GM21619 (cell line): ENCODE results near the gene DACT3.

Source experiments
- ATAC-seq: cut with Tn5 transposase; IDR thresholded peaks from one replicate; pipeline ENCODE4 v1.9.1; 2021; ENCODE audit not compliant: unreplicated experiment

The DACT3 gene

GRCh38 chr19:46668662-46669061 is 7.7 kb upstream of the DACT3 start:
- no peak for ATAC-seq

DNA sequence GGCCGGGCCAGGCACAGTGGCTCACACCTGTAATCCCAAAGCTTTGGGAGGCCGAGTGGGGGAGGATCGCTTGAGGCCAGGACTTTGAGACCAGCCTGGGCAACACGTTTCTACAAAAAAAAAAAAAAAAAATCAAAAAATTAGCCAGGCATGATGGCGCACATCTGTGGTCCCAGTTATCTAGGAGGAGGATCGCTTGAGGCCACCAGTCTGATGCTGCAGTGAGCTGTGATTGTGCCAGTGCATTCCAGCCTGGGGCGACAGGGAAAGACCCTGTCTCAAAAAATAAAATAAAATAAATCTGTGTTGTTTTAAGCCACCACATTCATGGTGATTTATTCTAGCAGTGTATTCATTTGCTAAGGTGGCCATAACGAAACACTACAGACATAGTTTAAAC is 4.1 kb upstream of the DACT3 start:
- ATAC-seq: no peak

GRCh38 chr19:46661735-46662592 is 982 bp upstream of the DACT3 start:
- ATAC-seq: no peak

GRCh38 chr19:46660551-46661019 is 397 bp downstream of the DACT3 start:
- peak; percentile 5 for ATAC-seq

DNA sequence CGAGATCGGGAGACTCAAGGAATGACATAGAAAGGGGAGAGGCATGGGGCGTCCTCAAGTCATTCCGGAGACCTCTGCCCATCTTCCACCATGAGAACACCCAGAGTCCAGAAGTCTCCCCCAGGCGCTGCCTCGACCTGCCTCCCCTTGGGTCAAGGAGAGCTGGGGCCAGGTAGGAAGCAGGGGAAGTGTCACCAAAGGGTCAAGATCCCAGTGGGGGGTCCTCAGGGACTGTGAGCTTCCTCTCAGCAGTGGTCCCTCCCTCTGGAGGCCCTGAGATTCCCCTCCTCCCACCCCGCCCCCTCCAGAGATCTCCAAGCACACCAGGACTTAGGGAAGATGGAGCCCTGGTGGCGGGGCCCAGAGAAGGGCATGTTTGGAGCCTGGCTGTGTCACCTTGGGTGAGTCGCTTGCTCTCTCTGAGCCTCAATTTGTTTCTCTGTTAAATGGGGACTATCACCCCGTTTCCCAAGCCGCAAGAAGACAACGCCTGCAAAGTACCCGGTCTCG is 919 bp downstream of the DACT3 start:
- no peak for ATAC-seq

GRCh38 chr19:46659151-46660007 is 1.6 kb downstream of the DACT3 start:
- ATAC-seq: no peak

DNA sequence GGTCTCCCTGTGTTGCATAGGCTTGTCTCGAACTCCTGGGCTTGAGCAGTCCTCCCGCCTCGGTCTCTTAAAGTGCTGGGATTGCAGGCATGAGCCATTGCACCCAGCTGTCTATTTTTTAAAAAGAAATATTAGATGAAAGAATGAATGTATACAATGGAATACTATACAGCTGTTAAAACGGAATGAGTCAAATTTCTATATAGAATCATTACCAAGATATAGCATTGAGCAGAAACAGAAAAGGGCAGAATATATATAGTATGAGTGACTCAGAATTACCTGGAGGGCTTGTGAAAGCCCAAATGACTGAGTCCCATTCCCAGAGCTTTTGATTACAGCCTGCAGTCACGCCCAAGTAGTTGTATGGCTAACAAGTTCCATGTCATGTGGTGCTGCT is 4.4 kb downstream of the DACT3 start:
- no peak for ATAC-seq

DNA sequence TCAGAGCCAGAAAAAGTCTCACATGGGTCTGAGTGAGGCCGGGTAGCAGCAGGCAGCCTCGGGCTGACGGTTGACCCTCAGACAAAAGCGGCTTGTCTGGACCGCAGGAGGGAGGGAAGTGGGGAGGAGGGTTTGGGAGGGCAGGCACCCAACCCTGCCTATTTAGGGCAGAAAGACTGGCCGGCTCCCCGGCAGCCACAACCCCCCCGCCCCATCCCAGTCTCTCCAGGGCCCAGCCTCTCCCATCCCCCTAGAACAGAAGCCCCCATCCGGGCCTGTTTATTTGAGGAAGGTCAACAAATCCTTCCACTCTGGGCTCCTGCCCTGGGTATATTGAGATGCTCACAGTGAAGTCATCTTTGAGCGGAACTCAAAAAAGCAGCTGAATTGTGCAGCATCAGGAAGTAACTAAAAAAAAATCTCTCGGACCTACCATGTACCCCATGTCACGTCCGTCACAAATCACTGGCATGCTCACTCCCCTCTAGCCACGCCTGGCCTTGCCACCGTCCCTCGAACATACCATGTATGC is 6.3 kb downstream of the DACT3 start:
- ATAC-seq: no peak

GRCh38 chr19:46650445-46650844 is 10.5 kb downstream of the DACT3 start:
- no peak for ATAC-seq

- no peak for ATAC-seq
Measured at GRCh38 chr19:46648961-46649960, 11.7 kb downstream of the DACT3 start.

DNA sequence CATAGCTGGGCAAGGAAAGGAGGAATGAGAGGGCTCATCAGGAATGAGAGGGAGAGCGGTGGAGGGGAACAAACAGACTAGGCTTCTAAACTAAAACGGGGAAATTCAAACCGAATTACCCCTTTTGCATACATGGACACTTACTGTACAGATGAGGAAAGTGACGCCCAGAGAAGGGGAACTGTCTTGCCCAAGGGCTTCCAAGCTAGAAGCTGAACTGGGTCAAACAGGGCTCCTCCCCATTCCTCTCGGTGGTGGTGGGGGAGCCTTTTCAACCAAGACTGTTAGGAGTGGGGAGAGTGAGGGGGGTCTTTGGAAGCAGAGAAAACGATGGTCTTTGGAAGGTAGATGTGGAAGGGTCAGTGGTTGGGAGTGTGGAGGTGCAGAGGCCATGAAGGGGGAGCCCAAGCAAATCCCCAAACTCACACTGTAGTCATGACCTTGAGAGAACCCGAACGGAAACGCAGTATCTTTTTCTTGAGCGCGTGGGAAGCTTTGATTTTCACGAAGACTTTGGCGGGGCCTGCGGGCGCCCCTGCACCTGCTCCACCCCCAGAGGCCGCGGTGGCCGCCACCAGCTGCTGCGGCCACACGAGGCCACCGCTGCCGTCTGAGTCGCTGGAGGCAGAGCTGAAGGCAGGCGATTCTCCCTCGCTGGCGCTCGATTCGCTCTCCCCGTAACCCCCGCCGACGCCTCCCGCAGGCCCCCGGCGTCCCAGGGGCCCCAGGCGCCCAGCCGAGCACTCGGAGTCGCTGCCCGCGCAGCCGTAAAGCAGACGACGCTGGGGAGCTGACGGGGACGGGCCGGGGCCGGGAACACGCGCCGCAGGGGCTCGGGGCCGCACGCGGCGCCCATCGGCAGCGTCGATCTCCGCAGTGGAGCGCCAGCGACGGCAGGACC is 12.7 kb downstream of the DACT3 start:
- no peak for ATAC-seq

DNA sequence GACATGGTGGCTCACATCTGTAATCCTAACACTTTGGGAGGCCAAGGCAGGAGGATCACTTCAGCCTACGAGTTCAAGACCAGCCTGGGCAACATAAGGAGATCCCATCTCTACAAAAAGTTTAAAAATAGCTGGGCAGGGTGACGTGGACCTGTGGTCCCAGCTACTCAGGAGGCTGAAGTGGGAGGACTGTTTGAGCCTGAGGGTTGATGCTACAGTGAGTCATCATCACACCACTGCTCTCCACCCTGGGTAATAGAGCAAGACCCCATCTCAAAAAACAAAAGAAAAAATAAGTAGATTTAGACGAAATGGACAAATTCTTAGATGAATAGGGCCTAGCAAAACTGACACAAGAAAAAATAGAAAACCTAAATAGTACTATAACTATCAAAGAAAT is 14.6 kb downstream of the DACT3 start:
- no peak for ATAC-seq

GRCh38 chr19:46644720-46645119 is 16.3 kb downstream of the DACT3 start:
- no peak for ATAC-seq

DNA sequence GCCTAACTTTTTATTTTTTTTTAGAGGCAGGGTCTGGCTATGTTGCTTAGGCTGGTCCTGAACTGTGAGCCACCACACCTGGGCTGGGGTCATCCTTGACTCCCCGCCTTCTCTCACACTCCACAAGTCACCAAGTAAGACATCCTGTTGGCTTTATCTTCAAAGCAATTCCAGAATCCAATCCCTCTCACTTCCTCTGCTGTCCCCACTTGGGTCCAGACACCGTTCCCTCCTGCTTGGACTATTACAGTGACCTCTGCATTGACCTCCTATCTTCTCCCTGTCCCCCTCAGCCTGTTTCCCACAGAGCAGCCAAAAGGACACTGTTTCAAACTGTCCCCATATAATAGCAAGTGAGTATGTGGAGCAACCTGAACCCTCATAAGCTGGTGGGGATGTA is 20.3 kb downstream of the DACT3 start:
- no peak for ATAC-seq

DNA sequence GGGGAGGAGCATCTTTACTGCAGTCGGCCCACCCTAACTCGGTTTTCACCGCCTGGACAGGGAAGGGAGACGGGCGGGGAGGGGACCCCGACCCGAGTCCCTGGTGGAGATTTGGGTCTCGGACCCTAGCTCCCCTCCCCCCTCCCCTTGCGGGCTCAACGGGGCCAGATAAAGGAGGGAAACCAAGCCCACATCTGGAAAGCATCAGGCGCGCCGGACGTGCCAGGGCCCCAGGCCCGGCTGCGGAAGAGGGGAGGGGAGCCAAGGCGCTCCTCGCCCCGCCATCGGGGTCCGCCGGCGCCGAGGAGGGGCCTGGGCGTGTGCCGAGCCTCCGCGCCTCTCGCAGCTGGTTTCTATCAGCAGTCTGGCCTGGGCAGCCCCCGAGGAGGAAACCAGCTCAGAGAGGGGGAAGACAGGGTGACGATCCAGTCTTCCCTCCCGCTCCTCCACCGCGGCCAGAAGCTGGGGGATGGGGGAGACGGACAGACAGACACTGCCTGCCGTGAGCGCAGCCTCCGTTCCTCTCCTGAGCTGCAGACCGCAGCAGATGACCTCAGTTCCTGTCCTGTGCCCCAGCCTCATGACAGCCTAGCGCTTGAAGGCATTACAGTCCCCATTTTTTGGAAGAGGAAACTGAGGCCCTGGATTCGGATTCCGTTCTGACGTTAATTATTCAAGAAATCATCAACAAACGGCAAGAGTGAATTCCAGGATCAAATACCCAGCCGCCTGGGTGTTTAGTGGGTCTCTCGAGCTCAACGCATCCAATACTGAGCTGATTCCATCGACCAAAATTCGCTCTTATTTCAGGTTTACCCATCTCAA is 21.4 kb downstream of the DACT3 start:
- no peak for ATAC-seq

DNA sequence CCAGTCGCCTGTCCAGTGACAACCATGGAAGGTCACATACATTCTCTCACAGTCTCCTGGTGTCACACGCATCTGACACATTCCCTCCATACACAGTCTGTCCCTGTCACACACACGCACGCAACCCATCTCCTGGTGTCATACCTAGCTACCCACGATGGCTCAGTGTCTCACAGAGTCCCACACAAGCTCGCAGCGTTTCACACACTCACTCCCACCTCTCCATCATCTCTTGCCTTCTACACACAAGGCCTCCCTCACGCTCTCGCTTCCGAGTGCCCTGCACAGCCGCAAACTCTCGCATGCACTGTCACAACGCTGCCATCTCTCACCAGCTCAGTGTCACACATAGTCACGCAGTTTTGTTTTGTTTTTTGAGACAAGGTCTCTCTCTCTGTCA is 23.8 kb downstream of the DACT3 start:
- no peak for ATAC-seq

DNA sequence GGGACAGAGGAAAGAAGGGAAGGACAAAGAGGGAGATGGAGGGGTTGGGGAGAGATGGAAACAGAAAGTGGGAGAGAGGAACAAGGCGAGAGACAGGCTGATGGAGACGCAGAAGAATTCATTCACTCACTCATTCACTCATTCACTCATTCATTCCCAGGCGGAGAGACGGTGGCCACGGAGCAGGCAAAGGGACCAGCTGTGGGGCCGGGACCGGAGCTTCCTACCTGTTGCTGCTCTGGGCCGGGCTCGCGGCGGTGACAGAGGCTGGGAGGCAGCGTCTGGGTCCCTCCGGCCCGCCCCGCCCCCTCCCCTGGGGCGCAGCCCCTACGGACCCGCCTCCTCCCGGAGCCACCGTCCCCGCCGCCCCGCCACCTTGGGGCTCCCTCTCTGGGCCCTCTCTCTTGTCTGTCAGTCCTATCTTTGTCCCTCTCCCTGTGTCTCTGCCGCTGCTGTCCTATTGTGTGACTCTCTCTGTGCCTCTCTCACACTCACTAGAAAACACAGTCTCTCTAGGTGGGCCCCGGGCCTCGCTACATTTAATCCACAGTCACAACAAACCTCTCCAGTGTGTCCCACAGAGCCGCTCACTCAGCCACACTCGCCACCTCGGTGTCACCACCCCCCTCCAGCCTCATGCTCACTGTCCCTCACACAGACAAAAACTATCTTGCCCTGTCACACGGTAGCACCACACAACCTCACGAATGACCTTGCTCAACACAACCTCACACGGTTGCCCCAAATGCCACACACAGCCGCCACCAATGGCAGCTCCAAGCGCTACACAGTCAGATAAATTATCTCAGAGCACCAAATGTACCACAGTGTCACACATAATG is 24.8 kb downstream of the DACT3 start, which contains the start of gene GNG8:
Gene GNG8, minus strand, starts transcription at position 283 of the 842 bp plus-strand sequence. CDS start 1,520 bp downstream, outside the sequence.
- ATAC-seq: no peak
